K562 (cell line): ENCODE measurements around the gene KAZN. TPM values are rescaled to one million over a fixed set of nuclear protein-coding genes. Genes with fewer than 3 reads are reported as not detected.

Experiments
- ATAC-seq: fragments of 200-7000 bp; cut with Tn5 transposase; 3 replicates; pipeline ENCODE4 v1.9.1; 2020; ENCODE audit warnings: moderate library complexity
- BruUV-seq: library from RNA; stranded (reverse); fragments of 400-500 nt; replicated peaks from 2 replicates; lab custom pipeline; 2021; lab: Mats Ljungman, UMichigan
- CTCF ChIA-PET: fragments of 300-600 bp; formaldehyde crosslinking; extraction: SDS; loops from one replicate; lab custom pipeline; 2021; ENCODE audit warnings: low intra/inter-chr PET ratio; lab: Yijun Ruan, JAX
- POLR2A ChIA-PET: fragments of 300-600, 350-650 bp; sonication (Branson Sonifier 250); formaldehyde crosslinking; extraction: SDS; loops from one replicate; lab custom pipeline; 2021; ENCODE audit warnings: antibody characterized with exemption, inconsistent platforms; lab: Yijun Ruan, JAX
- DNase-seq, 4 experiments: peaks; one replicate each; pipeline versions ENCODE4 v3.0.0 to v3.0.0-alpha.2; 2011 to 2018; ENCODE audit warnings: low spot score in 3 of 4, mixed read lengths in 3 of 4; ENCODE audit errors: extremely low read depth in 1 of 4
- FAIRE-seq: peaks from 2 replicates; lab custom pipeline; 2011; peaks lifted over from hg19 to GRCh38; lab: Jason Lieb, UNC
- H2AFZ ChIP-seq: 2 replicates; pipeline ENCODE4 v1.6.0; 2011; ENCODE audit warnings: low read depth, low read length, control low read depth, inconsistent platforms
- H3K27ac ChIP-seq: fragments of 200-600 bp; 3 replicates; pipeline ENCODE4 v1.8.0; 2011; ENCODE audit warnings: low read depth, mild to moderate bottlenecking, control low read depth, inconsistent platforms, low read length, moderate library complexity, mixed read lengths; ENCODE audit errors: extremely low read depth
- H3K27me3 ChIP-seq, 2 experiments: fragments of 300-600 bp in 1 of 2; 2 replicates in 1 of 2; 3 replicates in 1 of 2; pipeline versions ENCODE4 v1.6.0 to v1.8.0; 2011; ENCODE audit warnings: inconsistent platforms in 2 of 2, low read length in 2 of 2, mild to moderate bottlenecking in 1 of 2, mixed read lengths in 1 of 2, moderate library complexity in 1 of 2; ENCODE audit not compliant: control insufficient read depth in 2 of 2, insufficient read depth in 2 of 2
- H3K36me3 ChIP-seq: fragments of 300-600 bp; 3 replicates; pipeline ENCODE4 v1.8.0; 2011; ENCODE audit warnings: mild to moderate bottlenecking, low read length, inconsistent platforms; ENCODE audit not compliant: control insufficient read depth, insufficient read depth
- H3K4me1 ChIP-seq, 2 experiments: fragments of 200-600 bp in 1 of 2; replicated peaks in 1 of 2; 2 replicates in 1 of 2; 3 replicates in 1 of 2; pipeline versions ENCODE4 v1.5.1 to v1.8.0; 2011; ENCODE audit warnings: inconsistent platforms in 2 of 2, low read length in 2 of 2, mild to moderate bottlenecking in 1 of 2, mixed read lengths in 1 of 2, moderate library complexity in 1 of 2; ENCODE audit not compliant: control insufficient read depth in 2 of 2, insufficient read depth in 2 of 2
- H3K4me2 ChIP-seq: 2 replicates; pipeline ENCODE4 v1.6.1; 2011; ENCODE audit warnings: low read length, control low read depth, inconsistent platforms, mixed read lengths; ENCODE audit not compliant: insufficient read depth
- H3K4me3 ChIP-seq: fragments of 200-600 bp; sonication (generic), shearing (Covaris generic); 2 replicates; pipeline ENCODE4 v1.5.1; 2016; ENCODE audit warnings: control low read depth, inconsistent platforms
- H3K79me2 ChIP-seq: fragments of 200-600 bp; 3 replicates; pipeline ENCODE4 v1.8.0; 2011; ENCODE audit warnings: low read length, inconsistent platforms; ENCODE audit not compliant: control insufficient read depth, insufficient read depth
- H3K9ac ChIP-seq, 2 experiments: 2 replicates each; pipeline versions ENCODE4 v1.6.0 to v1.6.1; 2011; ENCODE audit warnings: low read depth in 2 of 2, low read length in 2 of 2, control low read depth in 1 of 2, inconsistent platforms in 1 of 2, mild to moderate bottlenecking in 1 of 2, mixed read lengths in 1 of 2; ENCODE audit not compliant: insufficient read depth in 1 of 2
- H3K9me1 ChIP-seq: one replicate; pipeline ENCODE4 v1.6.0; 2011; ENCODE audit warnings: inconsistent platforms, mild to moderate bottlenecking, low read length, moderate library complexity; ENCODE audit not compliant: control insufficient read depth, insufficient read depth
- H3K9me3 ChIP-seq: replicated peaks from 2 replicates; pipeline ENCODE4 v1.5.1; 2011; ENCODE audit warnings: low read depth, low read length, inconsistent platforms; ENCODE audit not compliant: control insufficient read depth, insufficient read depth
- H4K20me1 ChIP-seq: replicated peaks from 2 replicates; pipeline ENCODE4 v1.6.1; 2011; ENCODE audit warnings: low read length, inconsistent platforms, mixed read lengths; ENCODE audit not compliant: control insufficient read depth, insufficient read depth
- ARID2 ChIP-seq: fragments of 450-650 bp; IDR thresholded peaks from 2 replicates; pipeline ENCODE4 v1.6.1; 2017; ENCODE audit warnings: antibody characterized with exemption, mild to moderate bottlenecking
- HDAC2 ChIP-seq: fragments of 450-650 bp; IDR thresholded peaks from 2 replicates; pipeline ENCODE4 v1.6.1; 2016; ENCODE audit warnings: mild to moderate bottlenecking
- MED1 ChIP-seq: sonication (generic); formaldehyde crosslinking; IDR thresholded peaks from 2 replicates; pipeline ENCODE4 v1.8.1; 2023; ENCODE audit warnings: missing genetic modification reagents, borderline replicate concordance
- MYC ChIP-seq, 2 experiments: fragments of 250-450 bp in 1 of 2; sonication (Bioruptor Pico) in 1 of 2; IDR thresholded peaks; 2 replicates each; pipeline versions ENCODE4 v1.5.1 to v1.6.1; 2012 to 2021; ENCODE audit warnings: low read depth in 2 of 2, borderline replicate concordance in 1 of 2, improper control_type of control experiment in 1 of 2, low read length in 1 of 2, mild to moderate bottlenecking in 1 of 2, moderate library complexity in 1 of 2
- YY1 ChIP-seq, 3 experiments: IDR thresholded peaks; 2 replicates each; pipeline ENCODE4 v1.6.1; 2011; ENCODE audit warnings: low read length in 2 of 3, mild to moderate bottlenecking in 2 of 3, moderate library complexity in 2 of 3, borderline replicate concordance in 1 of 3, control low read depth in 1 of 3, low read depth in 1 of 3; ENCODE audit not compliant: insufficient read depth in 3 of 3, insufficient replicate concordance in 2 of 3, control insufficient read depth in 1 of 3, insufficient read length in 1 of 3; ENCODE audit errors: extremely low read depth in 1 of 3
- ZNF780A ChIP-seq: fragments of 250-450 bp; sonication (Bioruptor Pico); IDR thresholded peaks from 2 replicates; pipeline ENCODE4 v1.5.0; 2021; ENCODE audit warnings: mild to moderate bottlenecking
- WGBS: fragments of 100-300 bp; shearing (Covaris generic); methylation state at CpG from one replicate; pipeline ENCODE4 v1.1.6; 2016; ENCODE audit warnings: low coverage, mixed read lengths; ENCODE audit not compliant: insufficient coverage; ENCODE audit errors: missing lambda C conversion rate; 5-methylcytosine and 5-hydroxymethylcytosine counted together
- in situ Hi-C: fragments of 300-500 bp; cut with MboI; formaldehyde crosslinking; loops from 4 replicates; pipeline ENCODE4 v1.15.0; 2018; ENCODE audit warnings: inconsistent platforms, mixed read lengths
- intact Hi-C: fragments of 100-400 bp; cut with micrococcal nuclease; formaldehyde crosslinking; loops from 2 replicates; pipeline ENCODE4 v1.14.2; 2022
- polyA plus RNA-seq, 8 experiments: library from polyadenylated mRNA; depleted of rRNA in 4 of 8; stranded (reverse) in 5 of 8; unstranded in 3 of 8; fragments of >200 nt; fragmentation: Nextera tagmentation in 2 of 8; fragmentation: Illumina TruSeq in 1 of 8; extraction: Ambion mirVana in 2 of 8; extraction: Trizol in 1 of 8; gene quantifications; 2 replicates each; pipeline versions ENCODE4 v1.2.1 to v1.2.3, GENCODE V29; 2011 to 2014; ENCODE audit warnings: inconsistent platforms in 1 of 8, missing spikeins in 1 of 8
- total RNA-seq, 7 experiments: library from RNA; depleted of rRNA in 6 of 7; stranded (reverse); fragments of >200 nt in 6 of 7; fragmentation: Illumina TruSeq in 2 of 7; extraction: Trizol in 2 of 7; gene quantifications; 2 replicates each; pipeline versions ENCODE4 v1.2.1 to v1.2.3, GENCODE V29; 2011 to 2021; ENCODE audit warnings: low replicate concordance in 1 of 7
- TF ChIP-seq, protein P1 (sequence below), 2 experiments: fragments of 450-650 bp; conservative IDR thresholded peaks; 2 replicates each; pipeline ENCODE4 v1.6.1; 2017; ENCODE audit warnings: mild to moderate bottlenecking in 2 of 2, moderate library complexity in 2 of 2

The KAZN gene
- total and polyA plus RNA-seq, 9 of the 15 experiments (the other 6 are each of a cell fraction or from before 2014, with no cell fraction given): 2.1 to 21.6 (median 5.4) TPM

DNA sequence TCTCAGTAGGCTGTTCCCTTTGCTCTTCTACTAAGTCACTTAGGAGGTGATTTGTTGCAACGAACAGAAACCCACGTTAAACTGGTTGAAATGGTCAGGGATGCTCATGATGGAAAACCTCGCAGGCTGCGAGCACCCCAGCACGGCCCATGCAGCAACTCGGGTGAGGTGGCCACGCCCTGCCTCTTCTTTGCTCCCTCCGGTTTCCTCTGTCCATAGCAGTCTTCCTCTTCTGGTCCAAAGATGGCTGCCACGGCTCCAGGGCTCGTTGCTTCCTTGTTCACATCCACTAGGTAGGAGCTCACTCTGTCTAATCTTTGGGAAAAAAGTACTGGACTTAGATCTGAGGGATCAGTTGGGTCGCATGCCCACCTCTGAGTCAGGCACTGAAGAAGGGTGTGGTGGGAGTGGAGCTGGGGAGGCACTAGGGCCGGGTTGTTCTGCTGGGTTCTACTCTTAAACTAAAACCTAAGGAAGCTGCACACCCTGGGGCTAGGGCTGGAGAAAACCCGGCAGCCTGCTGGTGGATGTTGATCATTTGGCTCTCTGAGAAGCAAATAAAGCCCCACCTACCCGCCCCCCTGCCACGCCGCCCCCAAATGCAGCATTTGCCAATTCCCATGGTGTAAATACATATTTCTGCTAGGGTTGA is 31.0 kb downstream of the KAZN start:
- intact Hi-C loops (no loop called here), in situ Hi-C loops (no loop called here)
- Histone ChIP-seq H3K9ac (no peak overlapping the region), H3K36me3 (no peaks in the 10 kb centered on the region), H3K4me1 (0 out of 5 replicates have a peak, but pooled peaks cover 0 to 4% of the 10 kb centered on the region in 2 experiments), H3K4me2 (no peak overlapping the region; the same call in 1 of the 2 replicates), H3K4me3 (no peak overlapping the region), H3K9me1 (no peaks in the 10 kb centered on the region), H3K27ac (no peak overlapping the region), H3K27me3 (peaks cover 27 to 51% of the 10 kb centered on the region in 2 experiments), H3K9me3 (no peaks in the 10 kb centered on the region), H2AFZ (peak overlapping the region; percentile 41; the same call in 1 of the 2 replicates), H4K20me1 (0 out of 2 replicates have a peak, but pooled peaks cover 3% of the 10 kb centered on the region), H3K79me2 (no peaks in the 10 kb centered on the region)
- TF ChIP-seq MYC (IDR thresholded peaks at IDR 0.05; ENCODE audit: low read depth, low read length) (no peak), MYC (CRISPR knock-in tag; IDR thresholded peaks at IDR 0.05; ENCODE audit: borderline replicate concordance, low read depth) (no peak), HDAC2 (no peak), ZNF780A (CRISPR knock-in tag) (no peak), MED1 (CRISPR knock-in tag) (no peak), ARID2 (no peak), YY1 (IDR thresholded peaks at IDR 0.05; ENCODE audit: borderline replicate concordance in 1 of 3, control insufficient read depth in 1 of 3, extremely low read depth in 1 of 3, insufficient read depth in 3 of 3, insufficient read length in 1 of 3, insufficient replicate concordance in 2 of 3, low read depth in 1 of 3, low read length in 2 of 3) (peak in 2 of 3 experiments; percentile 18 to 64)
- TF ChIP-seq, protein P1, sequence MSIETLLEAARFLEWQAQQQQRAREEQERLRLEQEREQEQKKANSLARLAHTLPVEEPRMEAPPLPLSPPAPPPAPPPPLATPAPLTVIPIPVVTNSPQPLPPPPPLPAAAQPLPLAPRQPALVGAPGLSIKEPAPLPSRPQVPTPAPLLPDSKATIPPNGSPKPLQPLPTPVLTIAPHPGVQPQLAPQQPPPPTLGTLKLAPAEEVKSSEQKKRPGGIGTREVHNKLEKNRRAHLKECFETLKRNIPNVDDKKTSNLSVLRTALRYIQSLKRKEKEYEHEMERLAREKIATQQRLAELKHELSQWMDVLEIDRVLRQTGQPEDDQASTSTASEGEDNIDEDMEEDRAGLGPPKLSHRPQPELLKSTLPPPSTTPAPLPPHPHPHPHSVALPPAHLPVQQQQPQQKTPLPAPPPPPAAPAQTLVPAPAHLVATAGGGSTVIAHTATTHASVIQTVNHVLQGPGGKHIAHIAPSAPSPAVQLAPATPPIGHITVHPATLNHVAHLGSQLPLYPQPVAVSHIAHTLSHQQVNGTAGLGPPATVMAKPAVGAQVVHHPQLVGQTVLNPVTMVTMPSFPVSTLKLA (conservative IDR thresholded peaks at IDR 0.05): no peak
- no peak for FAIRE-seq
- ChIA-PET POLR2A (interaction anchor here (0.5 to 0.7 kb wide), 3 partner anchors 156 to 395 kb away, joined by 3 read pairs; no protein-coding TSS in a partner anchor), CTCF (no interaction called here)
- BruUV-seq: no TSS peak
- ATAC-seq: peak; percentile 51; the same call in 2 of the 3 replicates
- 3% methylated on average over 16 of the region's 16 CpGs for WGBS
- no peak for DNase-seq
